ENCODE measurements around the gene SLC35F3. TPM values are rescaled to one million over a fixed set of nuclear protein-coding genes. Genes with fewer than 3 reads are reported as not detected.
"Not testable (repeated sequence)": the region's sequence is repeated elsewhere in the genome, so short reads cannot be mapped to it uniquely, and the experiment has no call there.

SLC35F3 gene
- total RNA-seq, 5 donors from 2014 or later (not counting 1 experiment from before 2014, with no cell fraction given), result 0.19 to 4.6 (median 1.3) TPM; not detected in 1

- DNase-seq (no peak), ATAC-seq (replicated peaks in 1 of 4) (no peak)
- Mint-ChIP-seq H3K27me3 (peaks cover 20 to 22% of the 10 kb centered on the region in 2 donors), H3K36me3 (no peaks in the 10 kb centered on the region), H3K9me3 (peaks cover 0 to 9% (median 5%) of the 10 kb centered on the region in 3 donors), H3K27ac (no peak overlapping the region), H3K4me1 (peaks cover 4 to 8% (median 8%) of the 10 kb centered on the region in 3 donors), H3K4me3 (no peak overlapping the region)
- no peaks in the 10 kb centered on the region for H3K9me3 ChIP-seq
- no peak overlapping the region for H3K4me3 ChIP-seq (ENCODE audit: control insufficient read depth in 1 of 2, extremely low read depth in 1 of 2, low read length in 1 of 2)
- H3K27me3 ChIP-seq (replicated peaks in 1 of 2; ENCODE audit: control insufficient read depth in 2 of 2, extremely low read depth in 1 of 2, insufficient read depth in 2 of 2, low read length in 1 of 2), result peaks cover 0 to 7% of the 10 kb centered on the region in 2 experiments
- ChIA-PET CTCF (no interaction called here), POLR2A (no interaction called here)
- WGBS (ENCODE audit: insufficient coverage), result 100% methylated on average over 1 of the region's 3 CpGs
- peaks cover 4% of the 10 kb centered on the region in 2 experiments for H3K4me1 ChIP-seq (ENCODE audit: control insufficient read depth in 1 of 2, extremely low read depth in 1 of 2, insufficient read depth in 2 of 2, low read length in 2 of 2)
- H3K36me3 ChIP-seq (ENCODE audit: control insufficient read depth in 2 of 2, extremely low read depth in 1 of 2, insufficient read depth in 1 of 2, low read length in 1 of 2), result no peaks in the 10 kb centered on the region
- H3K27ac ChIP-seq (ENCODE audit: low read length), result no peak overlapping the region
These were observed 271.5 kb downstream of the SLC35F3 start for GRCh38 chr1:234176000-234176399.

- H3K4me1 ChIP-seq (ENCODE audit: control insufficient read depth in 1 of 2, extremely low read depth in 1 of 2, insufficient read depth in 2 of 2, low read length in 2 of 2); H3K4me3 Mint-ChIP-seq; DNase-seq; H3K4me3 ChIP-seq (ENCODE audit: control insufficient read depth in 1 of 2, extremely low read depth in 1 of 2, low read length in 1 of 2); H3K9me3 ChIP-seq; H3K36me3 Mint-ChIP-seq; H3K9me3 Mint-ChIP-seq; H3K27ac Mint-ChIP-seq; H3K36me3 ChIP-seq (ENCODE audit: control insufficient read depth in 2 of 2, extremely low read depth in 1 of 2, insufficient read depth in 1 of 2, low read length in 1 of 2); H3K4me1 Mint-ChIP-seq; ATAC-seq (replicated peaks in 1 of 4); H3K27me3 ChIP-seq (replicated peaks in 1 of 2; ENCODE audit: control insufficient read depth in 2 of 2, extremely low read depth in 1 of 2, insufficient read depth in 2 of 2, low read length in 1 of 2); H3K27ac ChIP-seq (ENCODE audit: low read length); CTCF ChIA-PET; POLR2A ChIA-PET: not testable (repeated sequence)
- no CpG with 5 or more reads among the region's 2 CpGs for WGBS (ENCODE audit: insufficient coverage)
- H3K27me3 Mint-ChIP-seq, result peaks cover 25 to 26% of the 10 kb centered on the region in 2 donors
These were observed 272.4 kb downstream of the SLC35F3 start for GRCh38 chr1:234176847-234177246.

GRCh38 chr1:234185438-234185837, 281.0 kb downstream of the SLC35F3 start:
- ChIA-PET CTCF (no interaction called here), POLR2A (interaction anchor here in 1 of 2 donors (0.7 kb wide), 1 partner anchor 614 kb away, joined by 3 read pairs; no protein-coding TSS in a partner anchor)
- H3K27me3 ChIP-seq (replicated peaks in 1 of 2; ENCODE audit: control insufficient read depth in 2 of 2, extremely low read depth in 1 of 2, insufficient read depth in 2 of 2, low read length in 1 of 2), result peaks cover 0 to 27% of the 10 kb centered on the region in 2 experiments
- WGBS (ENCODE audit: insufficient coverage), result no CpG with 5 or more reads among the region's 1 CpG
- Mint-ChIP-seq H3K27ac (no peak overlapping the region), H3K36me3 (no peaks in the 10 kb centered on the region), H3K27me3 (peaks cover 25 to 44% of the 10 kb centered on the region in 2 donors), H3K9me3 (peaks cover 6 to 12% (median 9%) of the 10 kb centered on the region in 3 donors), H3K4me3 (no peak overlapping the region), H3K4me1 (no peaks in the 10 kb centered on the region)
- DNase-seq (no peak), ATAC-seq (replicated peaks in 1 of 4) (no peak)
- no peaks in the 10 kb centered on the region for H3K36me3 ChIP-seq (ENCODE audit: control insufficient read depth in 2 of 2, extremely low read depth in 1 of 2, insufficient read depth in 1 of 2, low read length in 1 of 2)
- H3K9me3 ChIP-seq, result no peaks in the 10 kb centered on the region
- H3K4me3 ChIP-seq (ENCODE audit: control insufficient read depth in 1 of 2, extremely low read depth in 1 of 2, low read length in 1 of 2), result no peak overlapping the region
- no peak overlapping the region for H3K27ac ChIP-seq (ENCODE audit: low read length)
- no peaks in the 10 kb centered on the region for H3K4me1 ChIP-seq (ENCODE audit: control insufficient read depth in 1 of 2, extremely low read depth in 1 of 2, insufficient read depth in 2 of 2, low read length in 2 of 2)

GRCh38 chr1:234186037-234186688, 281.7 kb downstream of the SLC35F3 start:
- no peak overlapping the region for H3K27ac Mint-ChIP-seq
- 90% methylated on average over 3 of the region's 6 CpGs for WGBS (ENCODE audit: insufficient coverage)
- no peaks in the 10 kb centered on the region for H3K36me3 ChIP-seq (ENCODE audit: control insufficient read depth in 2 of 2, extremely low read depth in 1 of 2, insufficient read depth in 1 of 2, low read length in 1 of 2)
- H3K4me1 ChIP-seq (ENCODE audit: control insufficient read depth in 1 of 2, extremely low read depth in 1 of 2, insufficient read depth in 2 of 2, low read length in 2 of 2), result no peaks in the 10 kb centered on the region
- peaks cover 10 to 14% (median 13%) of the 10 kb centered on the region in 3 donors for H3K9me3 Mint-ChIP-seq
- H3K27me3 ChIP-seq (replicated peaks in 1 of 2; ENCODE audit: control insufficient read depth in 2 of 2, extremely low read depth in 1 of 2, insufficient read depth in 2 of 2, low read length in 1 of 2), result peaks cover 0 to 24% of the 10 kb centered on the region in 2 experiments
- no peaks in the 10 kb centered on the region for H3K36me3 Mint-ChIP-seq
- ATAC-seq (replicated peaks in 1 of 4), result no peak
- no peak overlapping the region for H3K4me3 ChIP-seq (ENCODE audit: control insufficient read depth in 1 of 2, extremely low read depth in 1 of 2, low read length in 1 of 2)
- no peak overlapping the region for H3K4me3 Mint-ChIP-seq
- H3K9me3 ChIP-seq, result no peaks in the 10 kb centered on the region
- CTCF ChIA-PET, result no interaction called here
- no peaks in the 10 kb centered on the region for H3K4me1 Mint-ChIP-seq
- peaks cover 29 to 43% of the 10 kb centered on the region in 2 donors for H3K27me3 Mint-ChIP-seq
- DNase-seq, result no peak
- H3K27ac ChIP-seq (ENCODE audit: low read length), result no peak overlapping the region
- POLR2A ChIA-PET, result no interaction called here

- ChIA-PET CTCF (no interaction called here), POLR2A (no interaction called here)
- peaks cover 0 to 24% of the 10 kb centered on the region in 2 experiments for H3K27me3 ChIP-seq (replicated peaks in 1 of 2; ENCODE audit: control insufficient read depth in 2 of 2, extremely low read depth in 1 of 2, insufficient read depth in 2 of 2, low read length in 1 of 2)
- 60% methylated on average over 3 of the region's 3 CpGs for WGBS (ENCODE audit: insufficient coverage)
- DNase-seq (no peak), ATAC-seq (replicated peaks in 1 of 4) (no peak)
- Mint-ChIP-seq H3K9me3 (peaks cover 16 to 22% (median 19%) of the 10 kb centered on the region in 3 donors), H3K27ac (no peak overlapping the region), H3K4me1 (no peaks in the 10 kb centered on the region), H3K4me3 (no peak overlapping the region), H3K36me3 (no peaks in the 10 kb centered on the region), H3K27me3 (peaks cover 17 to 45% of the 10 kb centered on the region in 2 donors)
- no peak overlapping the region for H3K4me3 ChIP-seq (ENCODE audit: control insufficient read depth in 1 of 2, extremely low read depth in 1 of 2, low read length in 1 of 2)
- no peaks in the 10 kb centered on the region for H3K9me3 ChIP-seq
- H3K27ac ChIP-seq (ENCODE audit: low read length), result no peak overlapping the region
- H3K4me1 ChIP-seq (ENCODE audit: control insufficient read depth in 1 of 2, extremely low read depth in 1 of 2, insufficient read depth in 2 of 2, low read length in 2 of 2), result no peaks in the 10 kb centered on the region
- H3K36me3 ChIP-seq (ENCODE audit: control insufficient read depth in 2 of 2, extremely low read depth in 1 of 2, insufficient read depth in 1 of 2, low read length in 1 of 2), result no peaks in the 10 kb centered on the region
These were observed 283.9 kb downstream of the SLC35F3 start for GRCh38 chr1:234188454-234188792.

- CTCF ChIA-PET, result no interaction called here
- peaks cover 24 to 30% of the 10 kb centered on the region in 2 donors for H3K27me3 Mint-ChIP-seq
These were observed 293.4 kb downstream of the SLC35F3 start for GRCh38 chr1:234197839-234198238.

More at GRCh38 chr1:234197839-234198238, 293.4 kb downstream of the SLC35F3 start:
- no peaks in the 10 kb centered on the region for H3K4me1 Mint-ChIP-seq
- POLR2A ChIA-PET, result no interaction called here
- no peaks in the 10 kb centered on the region for H3K4me1 ChIP-seq (ENCODE audit: control insufficient read depth in 1 of 2, extremely low read depth in 1 of 2, insufficient read depth in 2 of 2, low read length in 2 of 2)
- no peak overlapping the region for H3K27ac Mint-ChIP-seq
- H3K27ac ChIP-seq (ENCODE audit: low read length), result no peak overlapping the region
- H3K36me3 Mint-ChIP-seq, result no peaks in the 10 kb centered on the region
- H3K4me3 ChIP-seq (ENCODE audit: control insufficient read depth in 1 of 2, extremely low read depth in 1 of 2, low read length in 1 of 2), result no peak overlapping the region
- peaks cover 0 to 6% (median 4%) of the 10 kb centered on the region in 3 donors for H3K9me3 Mint-ChIP-seq
- H3K36me3 ChIP-seq (ENCODE audit: control insufficient read depth in 2 of 2, extremely low read depth in 1 of 2, insufficient read depth in 1 of 2, low read length in 1 of 2), result no peaks in the 10 kb centered on the region
- ATAC-seq (replicated peaks in 1 of 4) (no peak), DNase-seq (no peak)
- peaks cover 0 to 10% of the 10 kb centered on the region in 2 experiments for H3K27me3 ChIP-seq (replicated peaks in 1 of 2; ENCODE audit: control insufficient read depth in 2 of 2, extremely low read depth in 1 of 2, insufficient read depth in 2 of 2, low read length in 1 of 2)
- H3K9me3 ChIP-seq, result no peaks in the 10 kb centered on the region
- no peak overlapping the region for H3K4me3 Mint-ChIP-seq
